GM18858 (cell line): ENCODE measurements around the gene KBTBD7.
A peak's percentile ranks its signal among the peaks of the same experiment; 100 is the strongest.
"Not testable (repeated sequence)": the region's sequence is repeated elsewhere in the genome, so short reads cannot be mapped to it uniquely, and the experiment has no call there.

ENCODE experiments used
- ATAC-seq: cut with Tn5 transposase; IDR thresholded peaks from one replicate; pipeline ENCODE4 v1.9.1; 2021; ENCODE audit not compliant: unreplicated experiment

Gene KBTBD7

DNA sequence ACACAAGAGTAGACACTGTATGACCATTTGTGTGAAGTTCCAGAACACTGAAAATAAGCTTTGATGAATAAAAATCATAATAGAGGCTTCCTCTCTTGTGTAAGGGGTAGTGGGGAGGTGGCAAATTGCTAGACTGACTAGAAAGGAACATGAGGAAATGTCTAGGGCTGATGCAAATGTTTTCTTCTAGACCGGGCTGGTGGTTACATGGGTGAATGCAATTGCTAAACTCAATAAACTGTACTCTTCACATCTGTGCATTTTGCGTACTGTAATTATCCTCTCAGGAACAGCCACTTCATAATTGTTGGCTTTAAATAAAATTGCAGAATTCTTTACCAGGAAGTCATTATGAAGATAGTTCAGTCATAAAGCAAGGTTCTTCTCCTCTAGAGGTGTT lies 5.2 kb upstream of the KBTBD7 start:
- ATAC-seq = peak; percentile 79

DNA sequence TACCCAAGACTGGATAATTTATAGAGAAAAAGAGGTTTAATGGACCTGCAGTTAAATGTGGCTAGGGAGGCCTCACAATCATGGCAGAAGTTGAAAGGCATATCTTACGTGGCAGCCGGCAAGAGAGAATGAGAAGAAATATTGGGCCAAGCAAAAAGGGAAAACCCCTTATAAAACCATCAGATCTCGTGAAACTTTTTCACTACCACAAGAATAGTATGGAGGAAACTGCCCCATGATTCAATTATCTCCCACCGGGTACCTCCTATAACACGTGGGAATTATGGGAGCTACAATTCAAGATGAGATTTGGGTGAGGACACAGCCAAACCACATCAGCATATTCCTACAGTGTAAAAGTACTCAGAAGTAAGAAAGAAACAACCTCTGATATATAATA lies 4.7 kb upstream of the KBTBD7 start:
- peak; percentile 14 for ATAC-seq

DNA sequence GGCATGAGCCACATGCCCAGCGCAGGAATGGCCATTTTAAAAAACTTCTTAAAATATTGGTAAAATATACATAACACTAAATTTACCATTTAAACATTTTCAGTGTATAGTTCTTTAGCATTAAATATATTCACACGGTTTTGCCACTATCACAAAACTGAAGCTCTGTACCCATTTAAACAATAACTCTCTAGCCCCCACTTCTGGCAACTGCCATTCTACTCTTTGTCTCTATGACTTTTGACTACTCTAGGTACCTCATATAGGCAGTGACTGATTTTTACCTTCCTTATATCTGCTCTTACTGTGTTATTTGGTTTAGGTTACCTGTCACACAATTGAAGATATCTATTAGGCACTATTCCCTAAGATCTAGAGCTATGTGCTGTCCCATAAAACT lies 2.3 kb upstream of the KBTBD7 start:
- ATAC-seq = no peak

DNA sequence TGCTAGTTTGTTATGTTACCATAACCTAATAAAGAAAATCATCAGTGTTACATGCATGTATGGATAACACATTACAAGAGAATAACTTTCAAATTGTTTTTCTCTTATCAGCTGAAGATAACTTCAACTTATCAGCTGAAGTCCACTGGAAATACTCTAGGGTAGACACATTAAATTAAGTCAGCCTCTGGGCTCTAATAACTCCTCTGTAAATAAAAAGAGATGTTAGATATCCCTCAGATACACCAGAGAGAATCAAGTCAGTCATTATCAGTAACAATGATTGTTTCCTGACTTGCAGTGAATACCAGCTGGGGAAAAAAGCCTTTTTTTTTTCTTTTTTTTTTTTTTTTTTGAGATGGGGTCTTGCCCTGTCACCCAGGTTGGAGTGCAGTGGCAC lies 1.6 kb upstream of the KBTBD7 start:
- ATAC-seq = no peak

DNA sequence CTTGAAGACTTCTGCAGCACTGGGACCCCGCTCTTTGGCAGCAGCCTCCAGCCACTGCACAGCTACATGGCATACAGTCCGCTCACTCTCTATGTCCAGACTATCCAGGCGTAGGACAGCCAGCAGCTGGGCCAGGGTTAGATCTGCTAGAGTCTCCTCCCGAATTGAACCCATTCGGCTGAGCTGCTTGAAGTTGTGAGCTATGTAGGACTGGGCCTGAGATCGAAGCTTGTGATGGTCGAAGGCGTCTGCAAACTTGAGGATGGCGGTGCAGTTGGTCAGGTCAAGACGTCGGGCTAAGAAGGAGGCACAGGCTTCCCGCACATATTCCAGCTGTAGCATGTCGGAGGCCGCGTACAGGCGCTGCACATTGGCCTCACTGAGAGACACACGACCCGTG lies 900 bp downstream of the KBTBD7 start:
- ATAC-seq = no peak

DNA sequence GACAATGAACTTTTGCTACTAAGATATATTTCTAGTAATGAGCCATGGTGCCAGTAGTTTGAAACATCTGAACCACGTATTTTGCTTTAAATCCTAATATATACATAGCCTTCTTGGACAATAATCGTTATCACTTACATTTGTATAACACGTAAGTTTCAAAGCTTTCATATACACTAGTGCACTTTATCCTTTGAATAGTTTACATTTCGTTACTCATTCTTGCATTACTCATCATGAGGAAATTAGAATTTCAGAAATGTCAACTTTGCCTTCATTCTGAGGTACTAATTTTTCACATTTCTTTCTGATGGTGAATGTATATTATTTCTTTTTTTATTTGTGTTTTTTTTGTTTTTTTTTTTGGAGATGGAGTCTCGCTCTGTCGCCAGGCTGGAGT lies 5.8 kb downstream of the KBTBD7 start:
- no peak for ATAC-seq

DNA sequence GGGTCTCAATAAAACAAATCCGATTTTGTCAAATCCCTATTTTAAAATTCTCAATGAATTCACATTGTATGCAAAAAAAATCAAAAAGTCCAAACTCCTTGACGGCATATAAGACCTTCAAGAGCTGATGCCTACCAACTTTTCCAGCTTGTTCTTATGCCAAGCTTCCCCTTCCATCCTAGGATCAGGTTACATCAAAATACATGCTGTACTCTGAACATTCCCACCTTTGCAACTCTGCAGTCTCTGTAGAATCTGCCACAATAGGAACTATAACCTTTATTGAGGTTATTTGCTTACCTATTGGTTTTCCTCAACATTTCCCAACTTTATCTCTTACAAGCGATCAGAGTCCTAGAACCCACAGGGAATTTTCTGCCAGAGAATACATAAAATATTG lies 7.9 kb downstream of the KBTBD7 start:
- no peak for ATAC-seq

DNA sequence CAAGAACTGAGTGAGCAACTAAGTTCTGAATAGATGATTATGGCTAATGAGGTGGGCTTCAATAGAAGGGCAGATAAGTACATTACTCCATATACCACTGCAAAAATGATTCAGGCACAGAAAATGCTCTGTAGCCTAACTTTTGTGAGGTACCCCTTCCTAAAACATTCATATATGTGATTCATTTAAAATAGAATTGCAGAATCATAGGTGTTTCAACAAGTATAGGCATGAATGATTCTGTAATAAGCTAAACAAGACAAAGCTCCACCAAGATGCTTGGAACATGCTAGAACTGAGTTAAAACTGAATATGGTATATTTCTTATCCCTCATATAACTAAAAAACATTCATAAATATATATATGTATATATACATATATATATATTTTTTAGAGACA lies 12.1 kb downstream of the KBTBD7 start:
- ATAC-seq = no peak

DNA sequence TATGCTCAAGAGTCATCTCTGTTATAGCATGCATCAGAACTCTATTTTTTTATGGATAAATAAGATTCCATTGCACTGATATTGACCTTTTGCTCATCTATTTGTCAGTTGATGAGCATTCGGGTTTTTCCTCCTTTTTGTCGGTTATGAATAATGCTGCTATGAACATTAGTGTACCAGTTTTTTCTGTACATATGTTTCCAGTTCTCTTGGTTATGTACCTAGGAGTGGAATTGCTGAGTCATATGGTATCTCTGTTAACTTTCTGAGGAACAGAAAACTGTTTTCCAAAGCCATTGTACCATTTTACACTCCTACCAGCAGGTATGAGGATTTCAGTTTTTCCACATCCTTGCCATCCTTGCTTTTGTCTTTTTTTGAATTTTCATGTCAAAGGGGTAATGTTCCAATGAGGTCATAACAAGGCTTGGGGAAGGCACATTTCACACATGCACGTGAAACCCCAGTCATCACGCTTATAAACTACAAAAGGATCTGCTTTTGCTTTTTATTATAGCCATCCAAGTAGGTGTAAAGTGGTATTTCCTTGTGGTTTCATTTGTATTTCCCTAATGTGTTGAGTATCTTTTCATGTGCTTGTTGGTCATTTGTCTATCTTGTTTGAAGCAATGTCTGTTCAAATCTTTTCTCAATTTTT lies 14.6 kb downstream of the KBTBD7 start:
- ATAC-seq = no peak

DNA sequence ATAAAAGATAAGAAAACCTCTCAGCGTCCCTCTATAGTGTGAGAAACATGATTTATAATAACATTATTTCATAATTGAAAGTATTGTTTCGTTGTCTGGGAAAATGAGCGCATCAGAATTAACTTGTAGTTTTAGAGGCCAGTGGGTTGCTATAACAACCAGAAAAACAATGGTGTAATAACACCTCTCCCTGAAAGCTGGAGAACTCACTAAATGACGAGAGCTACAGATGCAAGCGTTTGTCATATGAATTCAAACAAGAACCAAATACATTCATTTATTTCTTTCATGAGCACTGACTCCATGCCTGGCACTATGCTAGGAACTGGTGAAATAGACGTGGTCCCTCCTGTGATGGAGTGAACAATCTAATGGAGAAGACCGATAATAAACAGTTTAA lies 16.3 kb downstream of the KBTBD7 start:
- no peak for ATAC-seq

DNA sequence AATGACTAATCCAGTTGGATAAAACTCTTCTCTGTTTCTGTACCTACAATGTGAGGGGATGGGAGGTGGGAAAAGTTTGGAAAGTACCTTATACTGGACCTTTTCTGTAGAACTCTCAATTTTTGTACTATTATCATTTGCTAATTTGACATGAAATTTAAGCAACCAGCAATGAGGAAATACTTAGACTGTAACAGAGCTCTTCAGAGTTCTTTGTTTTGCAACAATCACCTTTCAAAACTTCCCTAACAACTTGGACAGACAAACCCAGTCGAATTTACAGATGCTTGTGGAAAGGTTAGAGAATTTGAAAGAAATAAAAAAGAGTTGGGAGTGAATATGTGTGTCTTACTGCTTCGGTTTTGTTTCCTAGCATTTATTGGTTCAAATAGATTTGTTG lies 16.8 kb downstream of the KBTBD7 start:
- no peak for ATAC-seq

DNA sequence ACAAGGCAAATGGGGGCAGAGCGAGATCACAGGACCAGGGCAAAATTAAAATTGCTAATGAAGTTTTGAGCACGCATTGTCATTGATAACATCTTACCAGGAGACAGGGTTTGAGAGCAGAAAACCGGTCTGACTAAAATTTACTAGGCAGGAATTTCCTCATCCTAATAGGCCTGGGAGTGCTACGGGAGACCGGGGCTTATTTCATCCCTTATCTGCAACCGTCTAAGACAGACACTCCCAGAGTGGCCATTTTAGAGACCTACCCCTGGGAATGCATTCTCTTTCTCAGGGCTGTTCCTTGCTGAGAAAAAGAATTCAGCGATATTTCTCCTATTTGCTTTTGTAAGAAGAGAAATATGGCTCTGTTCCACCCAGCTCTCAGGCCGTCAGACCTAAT lies 18.8 kb downstream of the KBTBD7 start:
- not testable (repeated sequence) for ATAC-seq

DNA sequence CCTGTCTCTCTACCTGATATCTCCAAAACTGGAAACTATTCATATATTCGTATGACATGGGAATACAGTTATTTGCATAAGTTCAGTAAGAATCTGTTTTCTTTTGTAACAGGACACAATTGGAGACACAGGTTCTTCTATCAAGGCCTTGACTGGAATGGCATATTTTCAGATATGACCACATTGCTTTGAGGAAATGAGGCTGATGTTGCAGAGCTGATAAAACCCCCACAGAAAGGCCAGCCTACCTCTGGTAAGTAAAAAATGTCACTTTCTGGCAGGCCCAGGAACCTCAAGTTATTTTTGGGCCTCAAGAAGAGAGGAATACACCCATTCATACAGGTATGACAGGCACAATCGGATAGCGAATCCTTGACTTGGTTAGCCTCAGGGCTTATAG lies 32.2 kb downstream of the KBTBD7 start:
- ATAC-seq = no peak

DNA sequence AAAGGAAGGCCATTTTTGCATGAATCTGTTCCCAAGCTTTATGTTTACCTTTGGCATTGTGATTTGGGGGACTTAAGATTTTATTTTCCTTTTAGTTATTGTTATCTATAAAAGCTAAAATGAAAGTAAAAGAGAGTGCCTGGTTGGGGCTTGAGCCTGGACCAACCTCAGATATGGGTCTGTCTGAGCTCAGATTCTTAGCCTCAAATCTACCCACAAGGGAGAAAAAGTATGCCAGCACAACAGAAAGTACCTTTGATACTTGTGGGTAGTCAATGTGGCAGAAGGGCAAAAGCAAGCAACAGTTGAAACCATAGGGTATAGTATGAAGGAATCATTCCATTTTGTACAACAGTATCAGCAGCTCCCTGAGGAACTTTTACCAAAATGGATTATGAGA lies 35.2 kb downstream of the KBTBD7 start:
- ATAC-seq = no peak

DNA sequence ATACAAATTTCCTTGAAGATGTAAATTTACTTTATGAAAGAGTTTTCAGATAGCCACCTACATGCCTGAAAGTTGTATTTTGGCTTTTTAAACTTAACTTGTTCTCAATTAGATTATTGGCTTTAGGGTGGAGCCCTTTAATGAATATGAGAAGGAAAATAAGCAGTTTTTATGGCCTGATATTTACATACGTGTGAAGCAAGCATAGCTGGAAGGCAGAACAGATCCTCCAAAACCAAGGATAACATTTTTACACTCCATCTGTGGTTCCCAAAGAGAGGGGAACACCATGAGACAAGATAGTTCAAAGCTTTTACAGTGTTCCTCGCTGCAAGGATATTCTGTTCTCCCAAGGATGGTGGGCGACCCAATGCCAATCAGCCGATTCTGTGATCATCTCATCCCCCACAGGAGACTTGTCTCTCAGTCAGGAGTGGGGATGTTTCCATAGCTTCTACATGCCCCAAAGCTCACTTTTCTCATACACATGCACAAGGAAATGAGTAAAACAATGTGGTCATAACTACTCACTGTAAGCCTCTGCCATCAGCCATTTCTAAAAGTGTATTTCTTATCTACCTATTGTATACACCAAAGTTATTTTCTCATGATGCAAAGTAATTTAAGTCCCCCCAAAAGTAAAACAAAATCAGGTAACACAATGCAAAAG lies 37.2 kb downstream of the KBTBD7 start:
- no peak for ATAC-seq

DNA sequence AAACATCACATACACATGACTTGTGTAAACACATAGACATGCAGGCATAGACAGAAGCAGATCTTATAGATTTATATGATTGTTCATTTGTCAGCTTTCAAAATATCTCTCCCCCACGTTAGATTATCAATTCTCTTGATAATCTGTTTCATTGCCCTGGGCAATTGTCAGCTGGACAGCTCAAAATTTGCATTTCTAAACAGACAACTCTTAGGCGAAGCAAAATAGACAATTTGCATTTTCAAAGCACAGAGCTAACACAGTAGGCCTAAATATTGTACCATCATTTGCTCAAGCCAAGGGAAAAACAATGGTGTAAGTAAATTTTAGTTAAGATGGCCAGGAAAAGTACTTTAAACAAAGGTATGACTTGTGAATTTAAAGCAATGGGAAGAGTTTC lies 37.7 kb downstream of the KBTBD7 start:
- ATAC-seq = no peak

DNA sequence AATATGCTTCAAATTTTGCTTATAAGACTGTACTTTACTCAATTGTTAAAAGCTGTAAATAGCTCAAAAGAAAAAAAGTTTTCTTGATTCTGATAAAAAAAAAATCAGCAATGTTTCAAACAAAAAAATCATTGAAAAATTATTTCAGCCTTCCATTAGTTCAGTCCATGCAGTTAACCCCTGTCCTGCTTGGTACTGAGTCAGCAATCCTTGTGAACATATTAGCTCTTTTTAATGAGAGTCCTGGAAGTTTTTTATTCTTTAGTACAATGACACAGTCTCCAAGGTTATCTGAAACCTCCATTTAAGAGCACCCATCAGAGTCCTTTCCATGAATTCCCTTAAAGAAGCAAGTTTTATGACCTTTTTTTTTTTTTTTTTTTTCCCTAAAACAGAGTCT lies 40.3 kb downstream of the KBTBD7 start:
- ATAC-seq = no peak

DNA sequence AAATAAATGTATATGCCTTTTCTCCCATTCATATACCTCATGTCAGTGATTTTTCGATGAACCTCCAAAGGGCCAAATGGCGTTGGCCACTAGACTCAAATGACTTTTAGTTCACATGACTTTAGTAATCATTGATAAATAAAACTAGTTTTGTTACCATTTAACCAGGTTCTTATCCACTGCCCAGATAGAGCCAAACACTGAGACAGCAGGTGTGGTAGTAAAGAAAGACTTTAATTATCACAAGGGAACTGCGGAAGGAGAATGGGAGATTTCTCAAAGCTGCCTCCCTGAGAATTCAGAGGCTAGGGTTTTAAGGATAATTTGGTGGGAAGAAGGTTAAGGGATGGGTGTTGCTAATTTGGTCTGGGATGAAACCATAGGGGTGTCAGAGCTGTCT lies 42.4 kb downstream of the KBTBD7 start:
- ATAC-seq = no peak

DNA sequence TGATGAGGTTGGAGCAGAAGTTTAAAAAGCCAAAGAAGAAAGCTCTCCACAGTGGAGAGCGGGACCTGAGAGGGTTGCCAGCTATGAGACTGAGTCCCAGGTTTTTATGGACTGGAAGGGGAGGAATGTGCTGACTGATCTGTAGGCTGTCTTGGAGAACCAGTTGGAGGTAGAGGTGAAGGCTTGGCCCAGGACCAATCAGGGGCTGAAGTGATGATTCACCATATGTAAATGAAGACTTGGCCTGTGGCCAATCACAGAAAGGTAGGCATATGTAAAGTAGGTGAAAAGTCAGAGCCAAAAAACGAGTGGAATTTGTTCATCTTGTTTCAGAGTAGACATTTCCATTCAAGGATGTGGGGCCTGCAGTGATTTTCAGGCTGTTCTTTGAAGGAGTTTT lies 44.3 kb downstream of the KBTBD7 start:
- no peak for ATAC-seq

DNA sequence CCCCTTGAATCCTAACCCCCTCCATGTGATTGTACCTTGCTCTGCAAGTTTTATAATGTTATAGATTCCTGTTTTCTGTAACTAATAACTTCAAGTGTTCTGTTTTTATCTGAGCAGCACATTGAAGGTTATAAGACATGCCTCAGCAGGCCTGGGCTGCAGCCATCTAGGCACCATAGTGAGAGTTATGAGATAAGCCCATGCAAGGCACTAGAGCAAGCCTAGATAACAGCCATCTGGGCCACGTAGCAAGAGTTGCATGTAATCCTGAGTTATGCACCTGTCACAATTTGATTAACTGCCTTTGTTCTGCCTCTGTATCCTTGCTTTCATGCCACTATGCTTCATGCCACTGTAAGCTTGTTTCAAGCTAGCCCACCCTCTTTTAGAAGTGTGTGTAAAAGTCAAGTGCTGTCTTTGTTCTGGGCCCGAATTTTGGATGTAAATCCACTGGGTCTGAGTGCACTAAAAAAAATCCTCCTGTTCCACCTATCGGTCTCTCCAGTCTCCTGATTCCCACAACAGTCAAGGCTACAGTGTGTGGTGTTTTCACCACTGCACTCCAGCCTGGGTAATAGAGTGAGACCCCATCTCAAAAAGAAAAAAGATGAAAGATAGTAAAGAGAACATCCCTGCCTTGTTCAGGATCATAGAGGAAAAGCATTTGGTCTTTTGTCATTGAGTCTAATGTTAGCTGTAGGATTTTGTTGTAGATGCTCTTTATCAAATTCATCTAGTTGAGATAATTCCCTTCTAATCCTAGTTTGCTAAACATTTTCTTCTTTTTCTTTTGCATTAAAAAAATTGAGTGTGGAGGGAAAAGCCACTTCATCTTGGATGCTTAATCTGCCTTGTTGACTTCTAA lies 45.7 kb downstream of the KBTBD7 start:
- no peak for ATAC-seq

DNA sequence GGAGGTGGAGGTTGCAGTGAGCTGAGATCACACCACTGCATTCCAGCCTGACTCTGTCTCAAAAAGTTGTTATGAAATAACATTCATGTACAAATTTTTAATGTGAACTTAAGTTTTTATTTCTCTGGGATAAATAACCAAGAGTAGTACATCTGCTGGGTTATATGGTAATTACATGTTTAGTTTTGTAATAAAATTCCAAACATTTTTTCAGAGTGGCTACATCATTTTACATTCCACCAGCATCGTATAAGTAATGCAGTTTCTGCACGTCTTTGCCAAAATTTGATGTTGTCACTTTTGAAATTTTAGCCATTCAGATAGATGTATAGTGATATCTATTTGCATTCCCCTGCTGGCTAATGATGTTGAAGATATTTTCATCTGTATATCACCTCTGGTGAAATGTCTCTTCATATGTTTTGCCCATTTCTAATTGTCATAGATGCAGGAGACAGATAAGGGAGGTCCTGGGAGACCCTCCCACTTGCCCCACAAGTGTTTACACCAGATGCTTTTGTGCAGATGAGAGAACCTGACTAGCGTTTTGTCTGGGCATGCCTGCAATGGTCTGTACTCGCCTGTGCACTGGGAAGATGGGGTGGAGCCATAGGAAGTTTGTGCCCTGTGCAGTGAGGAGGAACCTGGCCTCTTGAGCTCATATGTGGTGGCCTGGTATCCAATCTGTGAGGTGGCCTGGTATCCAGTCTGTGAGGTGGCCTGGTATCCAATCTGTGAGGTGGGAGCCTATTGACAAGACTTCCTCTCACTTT lies 49.0 kb downstream of the KBTBD7 start:
- no peak for ATAC-seq
